ENCODE results near the gene TSKS. TPM values are rescaled to one million over a fixed set of nuclear protein-coding genes. Genes with fewer than 3 reads are reported as not detected.

Gene TSKS
- polyA plus RNA-seq, 4 donors: 0.07 to 0.54 (median 0.28) TPM; not detected in 1

DNA sequence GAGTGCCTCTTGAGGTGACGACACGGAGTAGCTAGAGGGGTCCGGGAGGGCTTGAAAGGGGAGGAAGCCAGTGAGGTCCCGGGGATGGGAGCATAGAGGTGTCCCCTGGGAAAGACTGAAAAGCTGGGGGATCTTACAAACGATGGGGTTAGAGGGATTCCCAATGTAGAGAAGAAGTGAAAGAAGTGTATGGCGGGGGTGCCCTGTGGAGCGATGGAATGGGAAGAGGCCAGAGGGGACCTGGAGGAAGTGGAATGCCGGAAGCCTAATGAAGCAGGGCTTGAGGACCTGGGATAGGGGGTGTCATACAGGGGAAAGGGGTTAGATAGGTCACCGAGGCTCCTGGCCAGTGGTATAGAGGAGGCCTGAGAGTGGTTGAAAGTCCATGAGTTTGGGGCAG lies 4.3 kb upstream of the TSKS start:
- WGBS, 3 donors: 0 to 2% (median 1%) methylated on average over 9 of the region's 9 CpGs
- no peaks in the 10 kb centered on the region for H3K9me3 ChIP-seq (ENCODE audit: control insufficient read depth in 2 of 2, insufficient read depth in 1 of 2, low read depth in 1 of 2, low read length in 1 of 2)
- H3K4me1 ChIP-seq (ENCODE audit: control insufficient read depth in 3 of 3, insufficient read depth in 2 of 3, low read depth in 1 of 3, low read length in 2 of 3): peaks cover 2 to 25% (median 5%) of the 10 kb centered on the region in 3 donors
- peak overlapping the region in 2 of 3 donors; percentile 73 to 87 for H3K27ac ChIP-seq (ENCODE audit: low read depth in 1 of 3, low read length in 2 of 3)
- DNase-seq (peak in 1 of 2 donors; percentile 9), FAIRE-seq (no peak)
- H3K36me3 ChIP-seq (ENCODE audit: control insufficient read depth in 3 of 3, insufficient read depth in 2 of 3, low read depth in 1 of 3, low read length in 3 of 3): peaks cover 0 to 13% (median 0%) of the 10 kb centered on the region in 3 donors
- peak overlapping the region; percentile 78 to 92 (median 79) for H3K4me3 ChIP-seq (ENCODE audit: low read depth in 1 of 3, low read length in 3 of 3)
- no peaks in the 10 kb centered on the region for H3K27me3 ChIP-seq (ENCODE audit: control insufficient read depth in 3 of 3, insufficient read depth in 3 of 3, low read length in 3 of 3)

DNA sequence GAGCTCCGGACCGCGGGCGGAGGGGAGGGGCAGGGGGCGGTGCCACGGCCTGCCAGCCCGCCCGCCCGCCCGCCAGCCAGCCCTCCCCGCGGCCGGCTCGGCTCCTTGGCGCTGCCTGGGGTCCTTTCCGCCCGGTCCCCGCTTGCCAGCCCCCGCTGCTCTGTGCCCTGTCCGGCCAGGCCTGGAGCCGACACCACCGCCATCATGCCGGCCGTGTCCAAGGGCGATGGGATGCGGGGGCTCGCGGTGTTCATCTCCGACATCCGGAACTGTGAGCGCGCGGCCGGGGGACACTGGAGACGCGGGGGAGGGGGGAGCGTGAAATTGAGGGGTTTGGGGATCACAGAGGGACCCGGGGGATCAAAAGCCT lies 3.8 kb upstream of the TSKS start, which contains the start of gene AP2A1:
Gene AP2A1, plus strand, starts transcription at position 72 of the 370 bp plus-strand sequence. Its CDS starts 133 bp downstream, at position 205.
- Histone ChIP-seq H3K9me3 (ENCODE audit: control insufficient read depth in 2 of 2, insufficient read depth in 1 of 2, low read depth in 1 of 2, low read length in 1 of 2) (no peaks in the 10 kb centered on the region), H3K36me3 (ENCODE audit: control insufficient read depth in 3 of 3, insufficient read depth in 2 of 3, low read depth in 1 of 3, low read length in 3 of 3) (peaks cover 0 to 13% (median 0%) of the 10 kb centered on the region in 3 donors), H3K4me1 (ENCODE audit: control insufficient read depth in 3 of 3, insufficient read depth in 2 of 3, low read depth in 1 of 3, low read length in 2 of 3) (peaks cover 2 to 24% (median 5%) of the 10 kb centered on the region in 3 donors), H3K27me3 (ENCODE audit: control insufficient read depth in 3 of 3, insufficient read depth in 3 of 3, low read length in 3 of 3) (no peaks in the 10 kb centered on the region), H3K4me3 (ENCODE audit: low read depth in 1 of 3, low read length in 3 of 3) (peak within 1 kb of the TSS; percentile 78 to 92 (median 79)), H3K27ac (ENCODE audit: low read depth in 1 of 3, low read length in 2 of 3) (peak within 1 kb of the TSS; percentile 84 to 89 (median 85))
- DNase-seq (no peak), FAIRE-seq (no peak)
- 1% methylated on average over 29 to 38 of the region's 38 CpGs for WGBS, 3 donors

DNA sequence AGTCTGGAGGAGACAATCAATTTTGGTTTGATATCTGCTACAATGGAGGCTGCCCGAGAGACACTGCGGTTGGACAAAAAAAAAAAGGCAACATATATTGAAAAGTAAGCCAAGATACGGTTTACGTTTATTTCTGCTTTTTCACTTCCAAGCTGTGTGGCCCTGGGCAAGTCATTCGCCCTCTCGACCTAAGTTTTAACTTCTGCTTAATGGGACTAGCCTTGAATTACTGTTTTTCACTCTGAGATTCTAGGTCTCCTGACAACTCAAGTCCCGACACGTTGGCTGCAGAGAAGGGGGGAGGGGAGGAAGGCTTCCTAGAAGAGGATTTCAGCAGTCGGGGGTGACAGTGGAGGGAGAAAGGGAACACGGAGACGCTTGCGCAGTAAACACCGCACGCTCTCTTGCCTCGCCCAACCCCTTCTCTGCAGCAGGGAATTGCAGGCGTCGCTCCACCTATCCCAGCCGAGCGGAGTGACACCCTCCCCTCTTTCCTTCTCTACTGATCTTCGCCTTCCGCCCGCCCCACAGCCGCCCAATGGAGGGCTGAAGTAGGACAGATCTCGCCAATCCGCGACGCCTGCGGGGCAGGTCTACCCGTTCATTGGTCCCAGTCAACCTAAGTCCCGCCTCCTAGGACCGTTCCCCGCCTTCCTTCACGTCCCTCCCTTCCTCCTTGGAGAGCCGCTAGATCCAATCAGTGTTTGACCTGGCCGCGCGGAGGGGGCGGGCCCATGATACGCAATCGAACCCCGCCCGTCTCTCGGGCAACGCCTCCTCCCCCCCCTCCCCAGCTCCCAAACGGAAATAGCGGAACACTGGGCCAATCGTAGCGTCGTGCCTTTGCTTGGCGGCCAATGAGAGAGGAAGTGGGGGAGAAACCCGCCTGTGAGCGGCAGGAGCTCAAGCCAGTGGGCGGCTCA lies 3.2 kb upstream of the TSKS start:
- Histone ChIP-seq H3K27ac (ENCODE audit: low read depth in 1 of 3, low read length in 2 of 3) (peak overlapping the region; percentile 84 to 89 (median 85)), H3K27me3 (ENCODE audit: control insufficient read depth in 3 of 3, insufficient read depth in 3 of 3, low read length in 3 of 3) (no peaks in the 10 kb centered on the region), H3K9me3 (ENCODE audit: control insufficient read depth in 2 of 2, insufficient read depth in 1 of 2, low read depth in 1 of 2, low read length in 1 of 2) (no peaks in the 10 kb centered on the region), H3K4me3 (ENCODE audit: low read depth in 1 of 3, low read length in 3 of 3) (peak overlapping the region; percentile 29 to 79 (median 78)), H3K4me1 (ENCODE audit: control insufficient read depth in 3 of 3, insufficient read depth in 2 of 3, low read depth in 1 of 3, low read length in 2 of 3) (peaks cover 2 to 18% (median 5%) of the 10 kb centered on the region in 3 donors), H3K36me3 (ENCODE audit: control insufficient read depth in 3 of 3, insufficient read depth in 2 of 3, low read depth in 1 of 3, low read length in 3 of 3) (peaks cover 0 to 10% (median 0%) of the 10 kb centered on the region in 3 donors)
- peak; percentile 100 for DNase-seq
- peak; percentile 49 for FAIRE-seq
- WGBS, 3 donors: 1 to 2% (median 2%) methylated on average over 37 to 53 of the region's 53 CpGs

DNA sequence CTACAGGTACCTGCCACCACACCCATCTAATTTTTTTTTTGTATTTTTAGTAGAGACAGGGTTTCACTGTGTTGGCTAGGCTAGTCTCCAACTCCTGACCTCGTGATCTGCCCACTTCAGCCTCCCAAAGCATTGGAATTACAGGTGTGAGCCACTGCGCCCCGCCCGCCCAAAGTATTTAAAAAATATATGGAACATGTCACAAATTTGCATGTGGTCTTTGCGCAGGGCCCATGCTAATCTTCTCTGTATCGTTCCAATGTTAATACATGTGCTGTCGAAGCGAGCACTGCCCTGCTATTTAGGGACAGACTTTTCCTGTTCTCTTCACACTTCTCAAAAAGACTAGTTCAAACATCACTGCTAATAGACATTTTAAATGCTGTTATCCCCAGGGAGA lies 1.2 kb upstream of the TSKS start:
- WGBS, 3 donors: 74 to 89% (median 76%) methylated on average over 8 of the region's 8 CpGs
- no peak for FAIRE-seq
- no peak overlapping the region for H3K4me3 ChIP-seq (ENCODE audit: low read depth in 1 of 3, low read length in 3 of 3)

DNA sequence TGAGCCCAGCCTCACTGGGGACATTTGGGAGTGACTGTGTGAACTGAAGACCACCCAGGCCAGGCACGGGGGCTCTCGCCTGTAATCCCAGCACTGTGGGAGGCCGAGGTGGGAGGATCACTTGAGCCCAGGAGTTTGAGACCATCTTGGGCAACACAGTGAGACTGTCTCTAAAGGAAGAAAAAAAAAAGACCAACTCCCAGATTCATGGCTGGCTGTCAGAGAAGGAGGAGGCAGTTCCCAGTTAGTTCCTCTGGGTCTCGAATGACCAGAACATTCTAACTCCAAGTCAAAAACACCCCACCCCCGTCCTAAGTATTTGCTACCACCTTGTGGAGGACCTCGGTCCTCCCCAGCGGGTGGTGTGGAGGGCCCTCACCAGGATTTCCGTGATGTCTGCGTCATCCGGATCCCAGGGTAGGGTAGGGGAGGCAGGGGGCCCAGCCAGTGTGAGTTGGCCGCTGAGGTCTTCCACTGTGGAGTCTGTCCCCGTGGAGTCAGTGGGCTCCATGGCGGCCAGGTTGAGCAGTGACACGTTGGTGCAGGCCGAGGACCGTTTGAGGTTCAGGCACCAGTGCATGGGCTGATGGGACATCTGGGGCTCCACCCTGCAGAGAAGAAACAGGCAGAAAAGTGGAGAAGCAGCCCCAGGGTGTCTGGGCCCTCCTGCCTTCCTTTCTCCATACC lies 1.3 kb downstream of the TSKS start:
- Histone ChIP-seq H3K27ac (ENCODE audit: low read depth in 1 of 3, low read length in 2 of 3) (peak overlapping the region in 1 of 3 donors; percentile 21), H3K36me3 (ENCODE audit: control insufficient read depth in 3 of 3, insufficient read depth in 2 of 3, low read depth in 1 of 3, low read length in 3 of 3) (no peaks in the 10 kb centered on the region), H3K9me3 (ENCODE audit: control insufficient read depth in 2 of 2, insufficient read depth in 1 of 2, low read depth in 1 of 2, low read length in 1 of 2) (no peaks in the 10 kb centered on the region), H3K27me3 (ENCODE audit: control insufficient read depth in 3 of 3, insufficient read depth in 3 of 3, low read length in 3 of 3) (peaks cover 0 to 4% (median 0%) of the 10 kb centered on the region in 3 donors), H3K4me1 (ENCODE audit: control insufficient read depth in 3 of 3, insufficient read depth in 2 of 3, low read depth in 1 of 3, low read length in 2 of 3) (peaks cover 0 to 9% (median 0%) of the 10 kb centered on the region in 3 donors), H3K4me3 (ENCODE audit: low read depth in 1 of 3, low read length in 3 of 3) (no peak overlapping the region)
- DNase-seq (no peak), FAIRE-seq (no peak)
- WGBS, 3 donors: 65 to 81% (median 73%) methylated on average over 16 of the region's 16 CpGs

More for the DNA sequence above, 1.2 kb upstream of the TSKS start:
- no peaks in the 10 kb centered on the region for H3K27me3 ChIP-seq (ENCODE audit: control insufficient read depth in 3 of 3, insufficient read depth in 3 of 3, low read length in 3 of 3)
- H3K4me1 ChIP-seq (ENCODE audit: control insufficient read depth in 3 of 3, insufficient read depth in 2 of 3, low read depth in 1 of 3, low read length in 2 of 3): peaks cover 2 to 17% (median 5%) of the 10 kb centered on the region in 3 donors
- H3K27ac ChIP-seq (ENCODE audit: low read depth in 1 of 3, low read length in 2 of 3): no peak overlapping the region
- H3K36me3 ChIP-seq (ENCODE audit: control insufficient read depth in 3 of 3, insufficient read depth in 2 of 3, low read depth in 1 of 3, low read length in 3 of 3): peaks cover 0 to 2% (median 0%) of the 10 kb centered on the region in 3 donors
- H3K9me3 ChIP-seq (ENCODE audit: control insufficient read depth in 2 of 2, insufficient read depth in 1 of 2, low read depth in 1 of 2, low read length in 1 of 2): no peaks in the 10 kb centered on the region
- no peak for DNase-seq

DNA sequence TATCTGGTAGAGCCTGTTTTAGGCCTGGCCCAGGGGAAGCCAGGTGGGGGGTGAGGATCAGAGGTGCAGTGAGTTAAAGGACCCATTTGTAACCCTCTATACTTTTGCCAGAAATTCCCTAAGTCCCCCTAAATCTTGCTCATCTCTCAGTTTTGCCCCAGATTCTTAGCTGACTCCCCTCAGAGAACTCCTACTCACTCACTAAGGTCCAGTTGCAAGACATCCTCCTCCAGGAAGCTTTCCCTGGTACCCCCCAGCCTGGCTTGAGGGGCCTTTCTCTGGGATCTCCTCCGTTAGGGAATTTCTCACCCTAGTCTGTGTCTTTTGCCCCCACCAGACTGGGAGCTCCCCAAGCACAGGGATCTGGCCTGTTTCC lies 1.9 kb downstream of the TSKS start:
- DNase-seq: no peak
- H3K4me3 ChIP-seq (ENCODE audit: low read depth in 1 of 3, low read length in 3 of 3): no peak overlapping the region
- H3K27ac ChIP-seq (ENCODE audit: low read depth in 1 of 3, low read length in 2 of 3): peak overlapping the region in 1 of 3 donors; percentile 21
- H3K27me3 ChIP-seq (ENCODE audit: control insufficient read depth in 3 of 3, insufficient read depth in 3 of 3, low read length in 3 of 3): peaks cover 0 to 4% (median 0%) of the 10 kb centered on the region in 3 donors
- WGBS, 3 donors: 92 to 100% (median 95%) methylated on average over 1 of the region's 1 CpG
- no peaks in the 10 kb centered on the region for H3K36me3 ChIP-seq (ENCODE audit: control insufficient read depth in 3 of 3, insufficient read depth in 2 of 3, low read depth in 1 of 3, low read length in 3 of 3)
- peaks cover 0 to 9% (median 0%) of the 10 kb centered on the region in 3 donors for H3K4me1 ChIP-seq (ENCODE audit: control insufficient read depth in 3 of 3, insufficient read depth in 2 of 3, low read depth in 1 of 3, low read length in 2 of 3)
- no peak for FAIRE-seq
- peaks cover 0 to under 1% of the 10 kb centered on the region in 2 donors for H3K9me3 ChIP-seq (ENCODE audit: control insufficient read depth in 2 of 2, insufficient read depth in 1 of 2, low read depth in 1 of 2, low read length in 1 of 2)

DNA sequence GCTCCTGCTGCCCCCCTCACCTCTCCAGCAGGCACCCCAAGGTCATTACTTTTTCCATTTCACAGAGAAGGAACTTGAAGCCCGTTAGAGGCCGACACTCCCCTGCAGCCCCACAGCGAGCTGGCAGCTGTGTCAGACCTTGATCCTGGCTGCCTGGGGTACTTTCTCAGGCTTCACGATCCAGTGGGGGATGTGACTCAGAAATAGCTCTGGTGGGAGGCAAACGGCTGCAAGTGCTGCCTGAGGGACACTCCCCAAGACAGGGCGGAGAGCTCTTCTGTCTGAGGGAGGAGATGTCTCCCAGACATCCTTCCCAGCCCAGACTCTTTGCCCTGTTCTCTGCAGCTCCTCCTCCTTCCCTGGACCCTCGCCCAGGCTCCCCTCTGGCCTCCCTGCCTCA lies 4.8 kb downstream of the TSKS start:
- FAIRE-seq (no peak), DNase-seq (no peak)
- Histone ChIP-seq H3K36me3 (ENCODE audit: control insufficient read depth in 3 of 3, insufficient read depth in 2 of 3, low read depth in 1 of 3, low read length in 3 of 3) (no peaks in the 10 kb centered on the region), H3K27ac (ENCODE audit: low read depth in 1 of 3, low read length in 2 of 3) (no peak overlapping the region), H3K4me3 (ENCODE audit: low read depth in 1 of 3, low read length in 3 of 3) (no peak overlapping the region), H3K27me3 (ENCODE audit: control insufficient read depth in 3 of 3, insufficient read depth in 3 of 3, low read length in 3 of 3) (peaks cover 0 to 4% (median 0%) of the 10 kb centered on the region in 3 donors), H3K9me3 (ENCODE audit: control insufficient read depth in 2 of 2, insufficient read depth in 1 of 2, low read depth in 1 of 2, low read length in 1 of 2) (peaks cover 0 to 11% of the 10 kb centered on the region in 2 donors), H3K4me1 (ENCODE audit: control insufficient read depth in 3 of 3, insufficient read depth in 2 of 3, low read depth in 1 of 3, low read length in 2 of 3) (no peaks in the 10 kb centered on the region)
- WGBS, 3 donors: 10 to 31% (median 25%) methylated on average over 7 of the region's 7 CpGs

DNA sequence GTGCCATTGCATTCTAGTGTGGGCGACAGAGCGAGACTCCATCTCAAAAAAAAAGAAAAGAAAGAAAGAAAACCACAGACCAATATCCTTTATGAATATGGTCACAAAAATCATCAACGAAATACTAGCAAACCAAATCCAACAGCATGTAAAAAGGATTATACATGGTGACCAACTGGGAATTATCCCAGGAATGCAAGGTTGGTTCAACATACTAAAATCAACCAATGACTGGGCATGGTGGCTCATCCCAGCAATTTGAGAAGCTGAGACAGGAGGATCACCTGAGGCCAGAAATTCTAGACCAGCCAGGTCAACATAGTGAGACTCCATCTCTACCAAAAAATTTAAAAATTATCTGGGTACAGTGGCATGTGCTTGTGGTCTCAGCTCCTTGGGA lies 7.2 kb downstream of the TSKS start:
- H3K27me3 ChIP-seq (ENCODE audit: control insufficient read depth in 3 of 3, insufficient read depth in 3 of 3, low read length in 3 of 3): peaks cover 0 to 4% (median 0%) of the 10 kb centered on the region in 3 donors
- peaks cover 0 to 11% of the 10 kb centered on the region in 2 donors for H3K9me3 ChIP-seq (ENCODE audit: control insufficient read depth in 2 of 2, insufficient read depth in 1 of 2, low read depth in 1 of 2, low read length in 1 of 2)
- H3K36me3 ChIP-seq (ENCODE audit: control insufficient read depth in 3 of 3, insufficient read depth in 2 of 3, low read depth in 1 of 3, low read length in 3 of 3): no peaks in the 10 kb centered on the region
- no peak overlapping the region for H3K27ac ChIP-seq (ENCODE audit: low read depth in 1 of 3, low read length in 2 of 3)
- no peak for DNase-seq
- no peak for FAIRE-seq
- no peaks in the 10 kb centered on the region for H3K4me1 ChIP-seq (ENCODE audit: control insufficient read depth in 3 of 3, insufficient read depth in 2 of 3, low read depth in 1 of 3, low read length in 2 of 3)
- no peak overlapping the region for H3K4me3 ChIP-seq (ENCODE audit: low read depth in 1 of 3, low read length in 3 of 3)
- 88 to 91% (median 89%) methylated on average over 3 of the region's 3 CpGs for WGBS, 3 donors
